Fibroblast of gingiva (primary cell): Measurements from ENCODE around the gene C1D.
"Not testable (repeated sequence)": the region's sequence is repeated elsewhere in the genome, so short reads cannot be mapped to it uniquely, and the experiment has no call there.

Experiments
- DNase-seq: peaks from one replicate; pipeline ENCODE4 v3.0.0-alpha.2; 2011; ENCODE audit warnings: low read depth

C1D gene

DNA sequence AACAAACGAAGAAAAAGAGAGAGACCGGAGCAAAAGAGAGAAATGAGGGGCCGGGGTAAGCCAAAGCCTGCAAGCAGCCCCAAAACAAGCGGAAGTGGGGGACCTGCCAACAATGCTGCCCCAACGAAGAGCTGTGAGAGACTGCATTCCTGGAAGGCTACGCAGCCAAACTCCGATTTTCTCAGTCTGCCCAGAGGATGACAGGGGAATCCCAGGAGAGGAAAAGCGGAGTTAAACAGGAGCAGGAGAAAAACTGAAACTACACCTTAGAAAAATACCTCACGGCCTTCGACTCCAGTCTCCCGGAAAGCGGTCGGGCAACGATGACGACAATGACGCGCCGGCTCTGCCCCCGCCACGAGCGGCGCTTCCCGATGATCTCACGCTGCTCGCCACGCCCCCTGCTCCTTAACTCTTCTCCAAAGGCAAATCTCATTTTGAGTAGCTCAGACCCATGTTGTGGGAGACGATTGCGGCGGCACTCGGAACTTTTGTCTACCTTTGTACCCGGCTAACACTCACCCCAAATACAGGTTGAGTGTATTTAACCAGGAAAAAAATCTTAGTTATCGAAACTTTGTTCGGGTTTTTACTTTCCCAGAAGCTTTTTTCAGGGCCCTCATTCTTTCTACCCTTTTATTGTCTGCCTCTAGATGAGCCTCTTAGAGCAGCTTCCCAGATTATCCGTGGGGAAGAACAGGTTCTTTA, at the start of gene C1D:
Gene C1D (minus strand): TSS at position 325 of the 708 bp plus-strand sequence. CDS start 15,694 bp downstream, outside the sequence.
- peak; percentile 91 for DNase-seq

GRCh38 chr2:68110102-68110501, 47.3 kb upstream of the C1D start:
- DNase-seq, result no peak

GRCh38 chr2:68108120-68108519, 45.3 kb upstream of the C1D start:
- DNase-seq, result no peak

DNA sequence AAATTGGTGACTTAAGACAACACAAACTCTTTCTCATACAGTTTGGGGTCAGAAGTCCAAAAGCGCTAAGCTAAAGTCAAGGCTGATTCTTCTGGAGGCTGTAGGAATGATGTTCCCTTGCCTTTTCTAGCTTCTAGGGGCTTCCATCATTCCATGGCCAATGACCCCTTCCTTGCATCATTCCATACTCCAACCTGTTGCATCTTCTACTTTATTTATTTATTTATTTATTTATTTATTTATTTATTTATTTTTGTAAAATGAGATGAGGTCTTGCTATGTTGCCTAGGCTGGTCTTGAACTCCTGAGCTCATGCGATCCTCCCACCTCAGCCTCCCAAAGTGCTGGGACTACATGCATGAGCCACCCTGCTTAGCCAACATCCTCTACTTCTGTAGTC, 44.7 kb upstream of the C1D start:
- no peak for DNase-seq

GRCh38 chr2:68104111-68104835, 41.5 kb upstream of the C1D start:
- DNase-seq, result no peak

DNA sequence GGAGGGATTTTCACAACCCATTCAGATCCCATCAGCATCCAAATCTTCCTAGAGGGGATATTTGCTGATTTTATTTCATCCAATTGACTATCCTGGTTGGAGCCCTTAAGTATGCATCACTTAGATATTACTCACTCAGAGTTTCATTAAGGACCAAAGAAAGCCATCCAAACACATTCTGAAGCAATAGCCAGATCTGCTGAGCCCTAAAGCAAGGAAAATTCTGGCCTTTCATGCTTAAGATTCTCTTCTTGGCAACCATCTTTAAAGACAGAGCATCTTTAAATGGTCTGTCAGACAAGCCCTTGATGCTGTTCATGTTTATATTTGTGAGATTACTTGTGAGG, 40.9 kb upstream of the C1D start:
- peak; percentile 63 for DNase-seq

DNA sequence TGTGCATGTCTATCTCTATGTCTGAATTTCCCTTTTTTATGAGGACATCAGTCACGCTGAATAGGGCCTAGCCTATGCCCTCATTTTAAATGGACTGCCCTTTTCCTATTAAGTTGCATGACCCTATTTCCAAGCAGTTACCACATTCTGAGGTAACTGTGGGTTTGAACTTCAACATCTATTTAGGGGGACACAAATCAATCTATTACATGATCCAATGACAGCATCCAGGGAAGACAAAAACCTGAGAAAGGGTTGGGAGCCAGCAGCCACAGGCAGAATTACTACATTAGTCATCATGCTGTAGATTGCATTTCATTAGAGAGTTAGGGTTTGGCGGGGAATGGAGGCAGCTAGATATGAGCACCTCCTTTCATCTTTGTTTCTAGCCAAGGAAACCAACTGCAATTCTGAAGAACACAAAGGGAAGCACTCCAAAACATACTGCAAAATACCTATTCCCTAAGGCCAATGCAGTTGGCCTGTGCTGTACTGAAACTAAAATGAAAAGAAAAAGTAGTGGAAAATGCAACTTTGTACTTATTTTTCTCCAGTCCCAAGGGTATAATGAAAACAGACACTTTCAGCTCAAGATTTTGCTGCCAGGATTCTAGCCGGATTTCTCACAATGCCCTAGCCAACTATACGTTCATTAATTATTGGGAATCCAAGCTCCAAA, 40.4 kb upstream of the C1D start:
- peak; percentile 7 for DNase-seq

DNA sequence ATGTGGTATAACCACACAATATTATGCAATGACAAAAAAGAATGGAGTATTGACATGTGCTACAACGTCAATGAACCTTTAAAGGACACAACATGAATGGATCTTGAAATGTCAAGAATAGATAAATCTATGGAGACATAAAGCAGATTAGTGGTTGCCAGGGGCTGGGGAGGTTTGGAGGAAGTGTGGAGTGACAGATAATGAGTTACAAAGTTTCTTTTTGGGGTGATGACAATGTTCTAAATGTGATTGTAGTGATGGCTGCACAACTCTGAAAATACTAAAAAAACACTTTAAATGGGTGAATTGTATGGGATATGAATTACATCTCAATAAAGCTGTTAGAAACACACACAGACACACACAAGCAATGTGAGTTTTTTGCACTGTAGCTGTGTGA, 37.4 kb upstream of the C1D start:
- no peak for DNase-seq

DNA sequence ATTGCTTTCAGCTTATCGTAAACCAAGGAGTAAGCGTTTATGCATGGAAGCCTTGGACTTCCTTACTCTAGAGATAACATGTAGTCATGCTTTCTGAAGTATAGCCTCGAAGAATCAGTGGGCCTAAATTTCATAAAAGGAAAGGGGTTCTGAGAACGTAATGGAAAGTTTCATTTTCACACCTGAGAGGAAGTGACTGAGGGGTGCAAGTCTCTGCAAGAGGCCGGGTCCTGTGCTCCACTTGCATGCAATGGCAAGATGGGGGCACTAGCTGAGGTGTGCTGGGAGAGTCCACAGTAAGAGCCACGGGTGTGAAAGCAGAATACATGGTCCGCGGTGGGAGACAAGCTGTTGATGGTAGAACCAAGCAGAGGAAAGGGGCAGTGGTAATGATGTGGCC, 36.5 kb upstream of the C1D start:
- no peak for DNase-seq

- no peak for DNase-seq
Observed at GRCh38 chr2:68098291-68098797, 35.5 kb upstream of the C1D start.

DNA sequence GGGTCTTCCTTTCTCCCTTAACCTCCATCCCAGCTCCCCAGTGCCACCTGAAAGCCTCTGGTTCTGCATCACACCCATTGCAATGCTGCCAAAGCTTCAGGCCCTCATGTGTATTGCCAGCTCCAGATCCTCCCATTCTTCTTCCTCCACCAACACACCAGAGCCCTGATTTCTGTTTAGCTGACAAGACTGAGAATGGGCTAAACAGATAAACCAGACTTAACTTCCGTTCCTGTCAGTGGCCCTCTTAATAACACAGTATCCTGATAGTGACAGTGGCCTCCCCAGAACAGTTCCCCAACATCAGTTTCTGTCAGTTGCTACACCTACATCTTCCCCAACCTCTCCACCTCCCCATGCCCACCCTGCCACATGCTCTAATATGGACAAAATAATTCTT, 31.3 kb upstream of the C1D start:
- DNase-seq, result no peak

GRCh38 chr2:68093634-68094033, 30.8 kb upstream of the C1D start:
- no peak for DNase-seq

DNA sequence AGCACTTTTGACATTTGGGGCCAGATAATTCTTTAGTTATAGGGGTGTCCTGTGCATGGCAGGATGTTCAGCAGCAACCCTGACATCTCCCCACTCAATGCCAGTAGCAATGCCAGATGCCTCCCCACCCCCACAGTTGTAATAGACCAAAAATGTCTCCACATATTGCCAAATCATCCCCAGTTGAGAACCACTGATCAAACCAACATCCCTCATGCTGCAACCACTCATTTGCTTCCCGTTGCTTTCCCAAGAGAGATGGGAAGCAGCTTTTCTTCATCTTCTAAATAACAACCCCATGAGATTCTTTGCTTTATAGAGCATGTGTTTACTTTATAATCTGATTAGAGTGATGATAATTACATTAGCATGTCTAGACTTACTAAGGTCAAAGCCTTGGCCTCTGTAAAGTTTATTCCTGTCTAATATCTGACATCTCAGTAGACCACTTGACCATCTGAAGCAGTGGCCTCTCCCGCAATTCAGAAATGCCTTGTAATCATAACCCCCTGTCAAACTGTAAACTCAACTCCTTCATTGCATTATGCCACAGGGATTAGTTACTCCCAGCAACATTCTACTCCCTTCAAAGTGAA, 28.7 kb upstream of the C1D start:
- DNase-seq, result peak; percentile 6

GRCh38 chr2:68089961-68090360, 27.2 kb upstream of the C1D start:
- no peak for DNase-seq

DNA sequence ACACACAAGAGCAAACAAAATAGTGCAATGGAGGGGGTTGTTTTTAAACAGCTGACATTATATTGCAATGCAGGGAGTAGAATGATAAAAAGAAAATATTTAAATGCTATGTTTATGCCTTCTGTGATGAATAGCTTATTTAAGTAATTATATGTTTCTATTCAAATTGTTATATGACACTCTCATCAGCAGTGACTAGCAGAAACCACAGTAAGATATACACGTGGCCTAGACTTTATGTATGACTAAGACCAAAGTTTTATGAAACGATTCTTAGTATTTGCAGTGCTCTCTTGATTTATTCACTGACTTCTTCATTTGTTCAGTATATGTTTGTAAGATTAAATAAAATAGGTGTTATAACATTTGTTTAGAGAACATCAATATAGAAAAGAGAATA, 26.1 kb upstream of the C1D start:
- no peak for DNase-seq

GRCh38 chr2:68086166-68086565, 23.4 kb upstream of the C1D start:
- DNase-seq, result no peak

- no peak for DNase-seq
Observed at GRCh38 chr2:68083346-68083745, 20.5 kb upstream of the C1D start.

GRCh38 chr2:68074050-68074449, 11.2 kb upstream of the C1D start:
- no peak for DNase-seq

DNA sequence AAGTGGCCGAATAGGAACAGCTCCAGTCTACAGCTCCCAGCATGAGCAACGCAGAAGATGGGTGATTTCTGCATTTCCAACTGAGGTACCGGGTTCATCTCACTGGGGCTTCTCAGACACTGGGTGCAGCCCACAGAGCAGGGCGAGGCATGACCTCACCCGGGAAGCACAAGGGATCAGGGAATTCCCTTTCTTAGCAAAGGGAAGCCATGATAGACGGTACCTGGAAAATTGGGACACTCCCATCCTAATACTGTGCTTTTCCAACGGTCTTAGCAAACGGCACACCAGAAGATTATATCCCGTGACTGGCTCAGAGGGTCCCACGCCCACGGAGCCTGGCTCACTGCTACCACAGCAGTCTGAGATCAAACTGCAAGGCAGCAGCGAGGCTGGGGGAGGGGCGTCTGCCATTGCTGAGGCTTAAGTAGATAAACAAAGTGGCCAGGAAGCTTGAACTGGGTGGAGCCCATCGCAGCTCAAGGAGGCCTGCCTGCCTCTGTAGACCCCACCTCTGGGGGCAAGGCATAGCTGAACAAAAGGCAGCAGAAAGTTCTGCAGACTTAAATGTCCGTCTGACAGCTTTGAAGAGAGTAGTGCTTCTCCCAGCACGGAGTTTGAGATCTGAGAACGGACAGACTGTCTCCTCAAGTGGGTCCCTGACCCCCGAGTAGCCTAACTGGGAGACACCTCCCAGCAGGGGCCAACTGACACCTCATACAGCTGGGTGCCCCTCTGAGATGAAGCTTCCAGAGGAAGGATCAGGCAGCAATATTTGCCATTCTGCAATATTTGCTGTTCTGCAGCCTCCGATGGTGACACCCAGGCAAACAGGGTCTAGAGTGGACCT, 1.2 kb upstream of the C1D start:
- not testable (repeated sequence) for DNase-seq

GRCh38 chr2:68060652-68061051, 2.2 kb downstream of the C1D start:
- DNase-seq, result no peak

DNA sequence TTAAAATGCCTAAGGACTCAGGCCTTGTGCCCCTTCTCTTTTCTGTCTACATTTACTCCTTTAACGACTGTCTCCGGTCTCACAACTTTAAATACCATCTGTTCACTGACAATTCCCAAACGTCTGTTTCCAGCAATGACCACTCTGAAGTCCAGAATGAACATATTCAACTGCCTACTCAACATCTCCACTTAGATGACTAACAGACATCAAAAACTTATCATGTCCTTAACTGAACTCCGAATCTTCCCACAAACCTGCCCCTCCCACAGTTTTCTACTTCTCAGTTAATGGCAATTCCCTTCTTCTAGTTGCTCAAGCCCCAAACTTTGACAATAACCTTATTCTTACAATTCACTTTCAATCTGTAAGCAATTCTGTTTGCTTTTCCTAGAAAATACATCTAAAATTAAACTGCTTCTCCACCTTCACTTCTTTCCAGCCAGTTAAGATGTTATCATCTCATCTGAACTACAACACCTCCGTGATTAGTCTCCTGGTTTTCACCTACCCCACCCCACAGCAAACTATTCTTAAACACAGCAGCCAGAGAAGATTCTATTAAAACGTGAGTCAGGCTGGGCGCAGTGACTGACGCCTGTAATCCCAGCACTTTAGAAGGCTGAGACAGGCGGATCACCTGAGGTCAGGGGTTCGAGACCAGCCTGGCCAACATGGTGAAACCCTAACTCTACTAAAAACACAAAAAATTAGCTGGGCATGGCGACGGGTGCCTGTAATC, 2.8 kb downstream of the C1D start:
- DNase-seq, result no peak
